ENCODE data around the gene HS3ST2. TPM values are rescaled to one million over a fixed set of nuclear protein-coding genes. Genes with fewer than 3 reads are reported as not detected.

Gene HS3ST2
- total RNA-seq, 1 experiment from 2014 or later = not detected

- H3K36me3 ChIP-seq (ENCODE audit: control insufficient read depth, insufficient read depth, low read length) = no peaks in the 10 kb centered on the region
- Mint-ChIP-seq H3K36me3 (ENCODE audit: insufficient read depth, unreplicated experiment) (no peaks in the 10 kb centered on the region), H3K4me1 (ENCODE audit: low read depth, unreplicated experiment) (no peaks in the 10 kb centered on the region), H3K4me3 (ENCODE audit: unreplicated experiment) (no peak overlapping the region), H3K27ac (ENCODE audit: unreplicated experiment) (no peak overlapping the region), H3K9me3 (ENCODE audit: unreplicated experiment) (no peaks in the 10 kb centered on the region), H3K27me3 (ENCODE audit: insufficient read depth, unreplicated experiment) (peaks cover 17% of the 10 kb centered on the region)
- POLR2A ChIA-PET = no interaction called here
- no peak for TF ChIP-seq CTCF (IDR thresholded peaks at IDR 0.05; ENCODE audit: insufficient read depth in 1 of 2, low read depth in 1 of 2, low read length in 1 of 2, severe bottlenecking in 1 of 2, unreplicated experiment in 1 of 2)
- no TSS peak for BruUV-seq (replicated peaks)
- no peaks in the 10 kb centered on the region for H3K9me3 ChIP-seq
- no peaks in the 10 kb centered on the region for H3K27me3 ChIP-seq (replicated peaks; ENCODE audit: control insufficient read depth, insufficient read depth, low read length)
- intact Hi-C loops (cut with micrococcal nuclease; ENCODE audit: unreplicated experiment) = no loop called here
- H3K4me1 ChIP-seq = no peaks in the 10 kb centered on the region
- DNase-seq = no peak
- CTCF ChIA-PET = no interaction called here
- H3K4me3 ChIP-seq (ENCODE audit: low read depth, low read length) = no peak overlapping the region
Observed at GRCh38 chr16:22843122-22843521, 29.2 kb downstream of the HS3ST2 start.

GRCh38 chr16:22843856-22844255, 29.9 kb downstream of the HS3ST2 start:
- Mint-ChIP-seq H3K4me3 (ENCODE audit: unreplicated experiment) (no peak overlapping the region), H3K9me3 (ENCODE audit: unreplicated experiment) (no peaks in the 10 kb centered on the region), H3K27ac (ENCODE audit: unreplicated experiment) (no peak overlapping the region), H3K4me1 (ENCODE audit: low read depth, unreplicated experiment) (no peaks in the 10 kb centered on the region), H3K27me3 (ENCODE audit: insufficient read depth, unreplicated experiment) (peaks cover 17% of the 10 kb centered on the region), H3K36me3 (ENCODE audit: insufficient read depth, unreplicated experiment) (no peaks in the 10 kb centered on the region)
- DNase-seq = no peak
- H3K27me3 ChIP-seq (replicated peaks; ENCODE audit: control insufficient read depth, insufficient read depth, low read length) = no peaks in the 10 kb centered on the region
- BruUV-seq (replicated peaks) = no TSS peak
- no peaks in the 10 kb centered on the region for H3K4me1 ChIP-seq
- intact Hi-C loops (cut with micrococcal nuclease; ENCODE audit: unreplicated experiment) = no loop called here
- no peak overlapping the region for H3K4me3 ChIP-seq (ENCODE audit: low read depth, low read length)
- no peaks in the 10 kb centered on the region for H3K36me3 ChIP-seq (ENCODE audit: control insufficient read depth, insufficient read depth, low read length)
- CTCF ChIA-PET = no interaction called here
- no peak for TF ChIP-seq CTCF (IDR thresholded peaks at IDR 0.05; ENCODE audit: insufficient read depth in 1 of 2, low read depth in 1 of 2, low read length in 1 of 2, severe bottlenecking in 1 of 2, unreplicated experiment in 1 of 2)
- POLR2A ChIA-PET = no interaction called here
- H3K9me3 ChIP-seq = no peaks in the 10 kb centered on the region

- Histone ChIP-seq H3K4me3 (ENCODE audit: low read depth, low read length) (no peak overlapping the region), H3K4me1 (no peaks in the 10 kb centered on the region), H3K9me3 (no peaks in the 10 kb centered on the region), H3K27me3 (replicated peaks; ENCODE audit: control insufficient read depth, insufficient read depth, low read length) (no peaks in the 10 kb centered on the region), H3K36me3 (ENCODE audit: control insufficient read depth, insufficient read depth, low read length) (no peaks in the 10 kb centered on the region)
- H3K4me1 Mint-ChIP-seq (ENCODE audit: low read depth, unreplicated experiment) = no peaks in the 10 kb centered on the region
- no peaks in the 10 kb centered on the region for H3K36me3 Mint-ChIP-seq (ENCODE audit: insufficient read depth, unreplicated experiment)
- H3K9me3 Mint-ChIP-seq (ENCODE audit: unreplicated experiment) = no peaks in the 10 kb centered on the region
- H3K27me3 Mint-ChIP-seq (ENCODE audit: insufficient read depth, unreplicated experiment) = peaks cover 17% of the 10 kb centered on the region
- ChIA-PET CTCF (no interaction called here), POLR2A (no interaction called here)
- DNase-seq = no peak
- no peak overlapping the region for H3K4me3 Mint-ChIP-seq (ENCODE audit: unreplicated experiment)
- intact Hi-C loops (cut with micrococcal nuclease; ENCODE audit: unreplicated experiment) = no loop called here
- no peak overlapping the region for H3K27ac Mint-ChIP-seq (ENCODE audit: unreplicated experiment)
- no TSS peak for BruUV-seq (replicated peaks)
- no peak for TF ChIP-seq CTCF (IDR thresholded peaks at IDR 0.05; ENCODE audit: insufficient read depth in 1 of 2, low read depth in 1 of 2, low read length in 1 of 2, severe bottlenecking in 1 of 2, unreplicated experiment in 1 of 2)
Observed at GRCh38 chr16:22844416-22844815, 30.5 kb downstream of the HS3ST2 start.

Measured in Caco-2 (cell line).